ENCODE results near the gene FXYD7.

The FXYD7 gene

GRCh38 chr19:35134601-35135242 lies 8.3 kb upstream of the FXYD7 start, which contains the start of gene LGI4:
Gene LGI4 (minus strand): TSS chr19:35135059. CDS start chr19:35134680, 379 bp downstream.
- H3K4me2 ChIP-seq (ENCODE audit: low read length), result no peak within 1 kb of the TSS
- no peaks in the 10 kb centered on the region for H3K79me2 ChIP-seq (ENCODE audit: insufficient read depth, low read length)
- H3K9me2 ChIP-seq (ENCODE audit: low read depth, low read length), result no peaks in the 10 kb centered on the region
- H3K4me3 ChIP-seq (ENCODE audit: low read depth, low read length, poor library complexity, severe bottlenecking), result no peak within 1 kb of the TSS
- H3F3A ChIP-seq (ENCODE audit: insufficient read depth, low read length), result no peaks in the 10 kb centered on the region
- H4K20me1 ChIP-seq (ENCODE audit: insufficient read depth, low read length), result no peaks in the 10 kb centered on the region
- H2AFZ ChIP-seq (ENCODE audit: low read length), result no peak within 1 kb of the TSS
- no peaks in the 10 kb centered on the region; the same call in 1 of the 2 replicates for H3K27me3 ChIP-seq (ENCODE audit: insufficient read depth, low read length)
- H3K4me1 ChIP-seq (ENCODE audit: insufficient read depth, low read length, severe bottlenecking), result no peaks in the 10 kb centered on the region
- H3K36me3 ChIP-seq (ENCODE audit: insufficient read depth, low read length), result no peaks in the 10 kb centered on the region
- H3K9ac ChIP-seq (ENCODE audit: low read length), result no peak within 1 kb of the TSS
- no peaks in the 10 kb centered on the region for H3K9me3 ChIP-seq (ENCODE audit: low read length)
- H3K27ac ChIP-seq (ENCODE audit: low read depth, low read length, poor library complexity, severe bottlenecking), result no peak within 1 kb of the TSS
- TF ChIP-seq CTCF (IDR thresholded peaks at IDR 0.05; ENCODE audit: low read length) (no peak), EZH2 (IDR thresholded peaks at IDR 0.05; ENCODE audit: borderline replicate concordance, low read length) (no peak)

- Histone ChIP-seq H3K9me2 (ENCODE audit: low read depth, low read length) (no peaks in the 10 kb centered on the region), H4K20me1 (ENCODE audit: insufficient read depth, low read length) (no peaks in the 10 kb centered on the region), H3K4me2 (ENCODE audit: low read length) (no peak overlapping the region), H3K9ac (ENCODE audit: low read length) (no peak overlapping the region), H3K36me3 (ENCODE audit: insufficient read depth, low read length) (no peaks in the 10 kb centered on the region), H3K27me3 (ENCODE audit: insufficient read depth, low read length) (no peaks in the 10 kb centered on the region; the same call in 1 of the 2 replicates), H3K9me3 (ENCODE audit: low read length) (no peaks in the 10 kb centered on the region), H3K79me2 (ENCODE audit: insufficient read depth, low read length) (no peaks in the 10 kb centered on the region), H3K4me3 (ENCODE audit: low read depth, low read length, poor library complexity, severe bottlenecking) (no peak overlapping the region), H2AFZ (ENCODE audit: low read length) (no peak overlapping the region), H3K4me1 (ENCODE audit: insufficient read depth, low read length, severe bottlenecking) (no peaks in the 10 kb centered on the region), H3F3A (ENCODE audit: insufficient read depth, low read length) (no peaks in the 10 kb centered on the region), H3K27ac (ENCODE audit: low read depth, low read length, poor library complexity, severe bottlenecking) (no peak overlapping the region)
- TF ChIP-seq CTCF (IDR thresholded peaks at IDR 0.05; ENCODE audit: low read length), result peak; percentile 92
- TF ChIP-seq EZH2 (IDR thresholded peaks at IDR 0.05; ENCODE audit: borderline replicate concordance, low read length), result no peak
Measured at GRCh38 chr19:35135389-35135909, 7.6 kb upstream of the FXYD7 start.

GRCh38 chr19:35136231-35136630 lies 6.8 kb upstream of the FXYD7 start:
- H3K4me2 ChIP-seq (ENCODE audit: low read length), result no peak overlapping the region
- TF ChIP-seq CTCF (IDR thresholded peaks at IDR 0.05; ENCODE audit: low read length), result no peak
- no peak for TF ChIP-seq EZH2 (IDR thresholded peaks at IDR 0.05; ENCODE audit: borderline replicate concordance, low read length)
- no peak overlapping the region for H2AFZ ChIP-seq (ENCODE audit: low read length)
- H4K20me1 ChIP-seq (ENCODE audit: insufficient read depth, low read length), result no peaks in the 10 kb centered on the region
- H3K9me3 ChIP-seq (ENCODE audit: low read length), result no peaks in the 10 kb centered on the region
- H3K9me2 ChIP-seq (ENCODE audit: low read depth, low read length), result no peaks in the 10 kb centered on the region
- no peaks in the 10 kb centered on the region for H3K4me1 ChIP-seq (ENCODE audit: insufficient read depth, low read length, severe bottlenecking)
- no peak overlapping the region for H3K27ac ChIP-seq (ENCODE audit: low read depth, low read length, poor library complexity, severe bottlenecking)
- no peaks in the 10 kb centered on the region for H3K79me2 ChIP-seq (ENCODE audit: insufficient read depth, low read length)
- H3K9ac ChIP-seq (ENCODE audit: low read length), result no peak overlapping the region
- H3K36me3 ChIP-seq (ENCODE audit: insufficient read depth, low read length), result no peaks in the 10 kb centered on the region
- H3F3A ChIP-seq (ENCODE audit: insufficient read depth, low read length), result no peaks in the 10 kb centered on the region
- no peak overlapping the region for H3K4me3 ChIP-seq (ENCODE audit: low read depth, low read length, poor library complexity, severe bottlenecking)
- no peaks in the 10 kb centered on the region; the same call in 1 of the 2 replicates for H3K27me3 ChIP-seq (ENCODE audit: insufficient read depth, low read length)

Measured in OCI-LY1 (cell line).